ENCODE measurements around the gene HOXA4. TPM values are rescaled to one million over a fixed set of nuclear protein-coding genes. Genes with fewer than 3 reads are reported as not detected.

HOXA4 gene
- total and polyA plus RNA-seq, 2 of the 8 experiments (the other 6 are each of a cell fraction or from before 2014, with no cell fraction given), result not detected

DNA sequence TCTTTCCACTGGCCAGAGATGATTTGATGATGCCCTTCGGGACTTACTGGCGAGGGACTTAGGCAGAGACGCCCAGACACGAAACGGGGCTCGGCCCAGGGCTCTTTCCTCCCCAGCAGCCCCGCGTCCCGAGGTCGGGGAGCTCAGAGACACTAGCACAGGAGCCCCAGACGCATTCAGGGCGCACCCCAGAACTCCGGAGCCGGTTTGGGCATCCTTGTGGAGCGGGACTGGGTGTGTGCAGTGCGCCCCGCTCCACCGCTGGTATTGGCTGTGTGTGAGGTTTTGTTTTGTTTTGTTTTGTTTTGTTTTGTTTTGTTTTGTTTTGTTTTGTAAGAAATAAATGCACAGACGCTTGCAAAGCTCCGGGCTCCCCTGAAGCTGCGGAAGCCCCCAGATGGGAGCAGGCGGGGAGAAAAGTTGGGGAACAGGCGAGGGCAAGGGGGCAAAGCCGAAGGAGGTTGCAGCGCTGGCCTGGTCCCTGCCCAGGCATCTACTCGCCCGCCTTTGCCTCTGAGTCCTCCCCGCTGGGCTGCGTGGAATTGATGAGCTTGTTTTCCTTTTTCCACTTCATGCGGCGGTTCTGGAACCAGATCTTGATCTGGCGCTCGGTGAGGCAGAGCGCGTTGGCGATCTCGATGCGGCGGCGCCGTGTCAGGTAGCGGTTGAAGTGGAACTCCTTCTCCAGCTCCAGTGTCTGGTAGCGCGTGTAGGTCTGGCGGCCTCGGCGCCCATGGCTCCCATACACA lies 14.8 kb upstream of the HOXA4 start (continued):
- TF ChIP-seq CHD2 (IDR thresholded peaks at IDR 0.05; ENCODE audit: low read length), result no peak
- no peak for TF ChIP-seq POU5F1 (IDR thresholded peaks at IDR 0.05; ENCODE audit: low read depth, low read length)
- no peak for TF ChIP-seq ASH2L (IDR thresholded peaks at IDR 0.05; ENCODE audit: low read length)
- no peak for TF ChIP-seq TCF12 (IDR thresholded peaks at IDR 0.05; ENCODE audit: low read depth, low read length)
- TF ChIP-seq TBP (IDR thresholded peaks at IDR 0.05; ENCODE audit: low read depth, low read length), result no peak
- TF ChIP-seq CHD7 (IDR thresholded peaks at IDR 0.05; ENCODE audit: insufficient replicate concordance, low read length), result no peak
- TF ChIP-seq RNF2 (IDR thresholded peaks at IDR 0.05; ENCODE audit: borderline replicate concordance, low read depth, low read length, missing control alignments, poor library complexity, severe bottlenecking), result peak; percentile 86
